ENCODE measurements around the gene PLXNC1.

Gene PLXNC1

GRCh38 chr12:94230357-94230905 is 82.1 kb downstream of the PLXNC1 start:
- H3K27ac ChIP-seq: no peak overlapping the region
- no peaks in the 10 kb centered on the region for H3K27me3 ChIP-seq
- H3K36me3 ChIP-seq: no peaks in the 10 kb centered on the region
- TF ChIP-seq CTCF (IDR thresholded peaks at IDR 0.05): no peak
- DNase-seq: no peak
- H3K9me3 ChIP-seq: no peaks in the 10 kb centered on the region
- no peaks in the 10 kb centered on the region for H3K4me1 ChIP-seq
- intact Hi-C loops (cut with DNase I; ENCODE audit: low total_unique reads): no loop called here
- H3K4me3 ChIP-seq: no peak overlapping the region

- Histone ChIP-seq H3K9me3 (no peaks in the 10 kb centered on the region), H3K36me3 (no peaks in the 10 kb centered on the region), H3K4me3 (no peak overlapping the region), H3K4me1 (no peaks in the 10 kb centered on the region), H3K27me3 (no peaks in the 10 kb centered on the region), H3K27ac (no peak overlapping the region)
- no peak for DNase-seq
- TF ChIP-seq CTCF (IDR thresholded peaks at IDR 0.05): no peak
- intact Hi-C loops (cut with DNase I; ENCODE audit: low total_unique reads): no loop called here
Observed at GRCh38 chr12:94231709-94232108, 83.3 kb downstream of the PLXNC1 start.

GRCh38 chr12:94235848-94236247 is 87.5 kb downstream of the PLXNC1 start:
- DNase-seq: no peak
- H3K9me3 ChIP-seq: no peaks in the 10 kb centered on the region
- intact Hi-C loops (cut with DNase I; ENCODE audit: low total_unique reads): no loop called here
- TF ChIP-seq CTCF (IDR thresholded peaks at IDR 0.05): no peak
- H3K4me1 ChIP-seq: no peaks in the 10 kb centered on the region
- no peaks in the 10 kb centered on the region for H3K36me3 ChIP-seq
- H3K27me3 ChIP-seq: no peaks in the 10 kb centered on the region
- H3K27ac ChIP-seq: no peak overlapping the region
- no peak overlapping the region for H3K4me3 ChIP-seq

- Histone ChIP-seq H3K27ac (no peak overlapping the region), H3K36me3 (no peaks in the 10 kb centered on the region), H3K4me1 (no peaks in the 10 kb centered on the region), H3K27me3 (no peaks in the 10 kb centered on the region), H3K4me3 (no peak overlapping the region), H3K9me3 (no peaks in the 10 kb centered on the region)
- DNase-seq: no peak
- TF ChIP-seq CTCF (IDR thresholded peaks at IDR 0.05): no peak
- intact Hi-C loops (cut with DNase I; ENCODE audit: low total_unique reads): no loop called here
Observed at GRCh38 chr12:94239332-94239993, 91.1 kb downstream of the PLXNC1 start.

GRCh38 chr12:94240171-94240570 is 91.8 kb downstream of the PLXNC1 start:
- no peak for DNase-seq
- H3K27ac ChIP-seq: no peak overlapping the region
- no peak overlapping the region for H3K4me3 ChIP-seq
- intact Hi-C loops (cut with DNase I; ENCODE audit: low total_unique reads): no loop called here
- H3K4me1 ChIP-seq: no peaks in the 10 kb centered on the region
- H3K36me3 ChIP-seq: no peaks in the 10 kb centered on the region
- TF ChIP-seq CTCF (IDR thresholded peaks at IDR 0.05): no peak
- H3K9me3 ChIP-seq: no peaks in the 10 kb centered on the region
- H3K27me3 ChIP-seq: no peaks in the 10 kb centered on the region

All from tibial artery (tissue), 4 donors.